GM19023 (cell line): ENCODE data around the gene ATG7.
"Not testable (repeated sequence)": the region's sequence is repeated elsewhere in the genome, so short reads cannot be mapped to it uniquely, and the experiment has no call there.

Source experiments
- ATAC-seq: cut with Tn5 transposase; IDR thresholded peaks from one replicate; pipeline ENCODE4 v1.9.1; 2021; ENCODE audit warnings: mild to moderate bottlenecking, moderate library complexity; ENCODE audit not compliant: unreplicated experiment

The ATG7 gene

DNA sequence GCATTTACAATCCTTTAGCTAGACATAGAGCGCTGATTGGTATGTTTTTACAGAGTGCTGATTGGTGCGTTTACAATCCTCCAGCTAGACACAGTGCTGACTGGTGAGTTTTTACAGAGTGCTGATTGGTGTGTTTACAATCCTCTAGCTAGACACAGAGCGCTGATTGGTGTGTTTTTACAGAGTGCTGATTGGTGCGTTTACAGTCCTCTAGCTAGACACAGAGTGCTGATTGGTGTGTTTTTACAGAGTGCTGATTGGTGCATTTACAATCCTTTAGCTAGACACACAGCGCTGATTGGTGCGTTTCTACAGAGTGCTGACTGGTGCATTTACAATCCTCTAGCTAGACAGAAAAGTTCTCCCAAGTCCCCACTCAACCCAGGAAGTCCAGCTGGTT is 76.7 kb downstream of the ATG7 start:
- not testable (repeated sequence) for ATAC-seq

- no peak for ATAC-seq
These were observed 77.2 kb downstream of the ATG7 start for GRCh38 chr3:11349446-11349845.

- ATAC-seq, result no peak
These were observed 78.2 kb downstream of the ATG7 start for GRCh38 chr3:11350374-11350773.

- no peak for ATAC-seq
These were observed 79.3 kb downstream of the ATG7 start for GRCh38 chr3:11351451-11351850.

- ATAC-seq, result no peak
These were observed 84.1 kb downstream of the ATG7 start for GRCh38 chr3:11356269-11356668.

- no peak for ATAC-seq
These were observed 90.4 kb downstream of the ATG7 start for GRCh38 chr3:11362600-11362999.

DNA sequence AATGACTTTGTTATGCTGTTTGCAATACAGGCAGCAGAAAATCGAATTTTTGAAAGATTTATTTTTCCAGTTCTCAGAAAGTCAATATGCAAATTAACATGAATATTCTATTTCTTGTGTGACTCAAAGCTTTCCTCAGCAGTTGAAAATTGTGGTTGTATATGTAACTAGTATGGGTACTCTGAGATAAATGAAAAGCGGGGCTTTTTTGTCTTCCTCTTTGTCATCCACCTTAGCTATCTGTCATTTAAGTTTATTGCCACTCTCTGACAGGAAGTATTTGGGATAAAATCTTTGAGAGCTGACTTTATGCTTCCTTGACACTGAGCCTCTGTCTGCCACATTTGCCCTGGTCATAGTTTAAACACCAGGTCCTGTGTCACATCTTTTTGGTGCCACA is 91.5 kb downstream of the ATG7 start:
- no peak for ATAC-seq

- no peak for ATAC-seq
These were observed 92.0 kb downstream of the ATG7 start for GRCh38 chr3:11364181-11364580.

DNA sequence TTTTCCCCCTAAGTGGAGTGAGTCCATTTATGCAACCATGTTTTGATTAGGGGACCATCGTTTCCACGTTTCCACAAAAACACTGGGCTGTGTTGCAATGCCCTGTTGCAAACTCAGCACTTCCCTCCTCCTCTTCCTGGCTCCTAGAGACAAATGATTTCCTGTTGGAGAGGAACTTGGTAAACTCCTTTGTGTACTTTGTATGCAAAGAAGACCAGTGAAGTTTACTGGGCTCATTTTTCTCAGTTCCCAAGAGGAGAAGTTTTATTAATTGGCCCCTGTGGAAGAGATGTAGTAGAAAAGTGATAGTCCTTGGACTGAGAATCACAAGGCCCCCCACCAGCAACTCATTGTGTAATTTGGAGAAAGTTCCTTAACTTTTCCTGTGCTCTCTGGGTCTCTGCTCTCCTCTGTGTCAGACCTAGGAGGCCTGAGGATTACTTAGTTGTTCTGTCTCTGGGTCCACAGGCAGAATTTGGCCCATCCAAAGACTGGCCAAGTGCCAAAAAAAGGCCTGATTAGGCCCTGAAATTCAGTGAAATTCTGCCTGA is 95.0 kb downstream of the ATG7 start:
- ATAC-seq, result no peak

DNA sequence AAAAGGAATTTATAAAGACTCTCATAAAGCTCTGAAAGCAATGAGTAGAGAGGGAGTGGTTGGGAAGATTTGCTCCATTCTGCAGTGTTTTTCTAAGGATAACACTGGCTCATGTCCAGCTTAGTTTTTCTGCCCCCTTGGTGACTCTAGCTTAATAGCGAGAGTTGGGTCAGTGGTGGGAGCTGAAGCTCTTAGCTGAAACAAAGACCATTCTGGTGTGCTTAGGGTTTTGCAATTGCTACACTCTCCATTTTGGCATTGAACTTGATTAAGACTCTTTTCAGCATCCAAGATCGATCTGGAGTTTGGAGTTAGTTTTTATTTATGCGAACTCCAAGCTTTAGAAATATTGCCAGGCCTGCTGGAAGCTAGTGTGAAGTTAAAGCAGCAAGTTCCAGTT is 98.0 kb downstream of the ATG7 start:
- ATAC-seq, result no peak

DNA sequence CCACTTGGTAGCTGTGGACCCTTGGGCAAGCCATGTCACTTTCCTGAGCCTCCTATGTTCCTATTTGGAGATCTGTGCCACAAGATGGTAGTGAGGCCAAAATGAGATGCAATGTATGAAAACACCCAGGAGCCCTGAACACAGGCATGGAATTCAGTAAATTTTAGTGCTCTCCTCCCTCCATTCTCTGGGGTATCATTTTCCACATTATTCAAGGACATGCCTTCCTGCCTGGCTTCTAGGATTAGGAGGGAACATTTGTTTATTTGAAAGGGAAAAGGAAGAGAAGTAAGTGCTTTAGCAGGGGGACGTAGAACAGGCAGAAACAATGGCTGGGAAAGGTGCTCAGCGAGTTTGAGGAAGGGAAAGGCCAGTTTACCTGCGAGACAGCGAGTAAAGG is 98.8 kb downstream of the ATG7 start:
- no peak for ATAC-seq

- ATAC-seq, result no peak
These were observed 99.5 kb downstream of the ATG7 start for GRCh38 chr3:11371747-11372146.

GRCh38 chr3:11373235-11373634 is 101.0 kb downstream of the ATG7 start:
- no peak for ATAC-seq

GRCh38 chr3:11373654-11374053 is 101.5 kb downstream of the ATG7 start:
- no peak for ATAC-seq

DNA sequence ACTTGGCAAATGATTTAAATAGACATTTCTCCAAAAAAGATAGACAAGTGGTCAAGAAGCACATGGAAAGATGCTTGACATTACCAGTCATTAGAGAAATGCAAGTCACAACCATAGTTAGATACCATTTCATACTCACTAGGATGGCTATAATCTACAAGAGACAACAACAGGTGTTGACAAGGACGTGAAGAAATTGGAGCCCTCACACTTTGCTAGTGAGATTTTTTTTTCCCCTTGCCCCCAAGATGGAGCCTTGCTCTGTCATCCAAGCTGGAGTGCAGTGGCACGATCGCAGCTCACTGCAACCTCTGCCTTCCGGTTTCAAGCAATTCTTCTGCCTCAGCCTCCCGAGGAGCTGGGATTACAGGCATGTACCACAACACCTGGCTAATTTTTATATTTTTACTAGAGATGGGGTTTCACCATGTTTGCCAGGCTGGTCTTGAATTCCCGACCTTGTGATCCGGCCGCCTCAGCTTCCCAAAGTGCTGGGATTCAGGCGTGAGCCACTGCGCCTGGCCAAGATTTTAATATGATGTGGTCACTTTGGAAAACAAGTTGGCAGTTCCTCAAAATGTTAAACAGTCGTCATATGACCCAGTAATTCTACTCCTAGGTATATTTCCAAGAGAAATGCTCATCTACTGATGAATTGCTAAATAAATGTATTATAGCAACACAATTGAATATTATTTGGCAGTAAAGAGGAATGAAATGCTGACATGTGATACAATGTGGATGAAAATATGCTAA is 103.3 kb downstream of the ATG7 start:
- no peak for ATAC-seq

GRCh38 chr3:11377719-11378118 is 105.5 kb downstream of the ATG7 start:
- ATAC-seq, result no peak

GRCh38 chr3:11379238-11379823 is 107.1 kb downstream of the ATG7 start:
- ATAC-seq, result no peak

- ATAC-seq, result no peak
These were observed 107.9 kb downstream of the ATG7 start for GRCh38 chr3:11379824-11380701.

- no peak for ATAC-seq
These were observed 108.9 kb downstream of the ATG7 start for GRCh38 chr3:11381141-11381540.

DNA sequence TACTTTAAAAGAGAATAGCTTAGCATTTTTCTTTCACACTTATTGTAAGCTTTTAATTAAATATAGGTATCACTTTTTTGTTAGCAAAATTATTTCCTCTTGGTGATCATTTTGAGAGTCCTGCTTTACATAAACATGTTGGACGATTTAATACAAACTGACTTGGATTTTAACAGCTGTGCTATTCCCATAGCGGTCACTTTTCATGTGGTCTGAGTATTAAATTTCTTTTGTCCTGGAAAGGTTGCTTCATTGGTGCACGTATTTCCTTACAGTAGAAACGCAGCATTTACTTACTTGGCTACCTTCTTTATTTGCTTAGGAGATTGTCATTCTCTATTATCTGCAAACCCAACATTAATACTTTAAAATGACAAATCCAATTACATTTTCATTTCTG is 109.4 kb downstream of the ATG7 start:
- no peak for ATAC-seq

- no peak for ATAC-seq
These were observed 110.0 kb downstream of the ATG7 start for GRCh38 chr3:11382146-11382745.
